KMS-11 (cell line): ENCODE data around the gene FRMD4A.

ENCODE experiments used
- H2AFZ ChIP-seq: fragments of 200-600 bp; sonication (generic); 2 replicates; pipeline ENCODE4 v1.6.1; 2016; ENCODE audit warnings: antibody characterized with exemption, mixed run types, low read depth
- H3K27ac ChIP-seq: fragments of 200-600 bp; sonication (generic); 2 replicates; pipeline ENCODE4 v1.6.1; 2016; ENCODE audit warnings: mild to moderate bottlenecking, mixed run types
- H3K27me3 ChIP-seq: fragments of 200-600 bp; sonication (generic); 2 replicates; pipeline ENCODE4 v1.6.1; 2017; ENCODE audit warnings: mild to moderate bottlenecking, low read depth, mixed run types, moderate library complexity; ENCODE audit not compliant: insufficient read depth
- H3K36me3 ChIP-seq: fragments of 200-600 bp; sonication (generic); 2 replicates; pipeline ENCODE4 v1.6.1; 2017; ENCODE audit warnings: mild to moderate bottlenecking, mixed run types; ENCODE audit not compliant: insufficient read depth
- H3K4me1 ChIP-seq: fragments of 200-600 bp; sonication (generic); 2 replicates; pipeline ENCODE4 v1.6.1; 2016; ENCODE audit warnings: mild to moderate bottlenecking, low read depth, mixed run types; ENCODE audit not compliant: poor library complexity, severe bottlenecking
- H3K4me2 ChIP-seq: fragments of 200-600 bp; sonication (generic); 2 replicates; pipeline ENCODE4 v1.7.0; 2016; ENCODE audit warnings: mild to moderate bottlenecking, mixed run types
- H3K4me3 ChIP-seq: fragments of 200-600 bp; sonication (generic); IDR thresholded peaks from 2 replicates; pipeline ENCODE4 v1.6.1; 2017; ENCODE audit warnings: low read depth, low read length, mixed read lengths; ENCODE audit not compliant: insufficient read depth
- H3K79me2 ChIP-seq: fragments of 200-600 bp; sonication (generic); 2 replicates; pipeline ENCODE4 v1.6.1; 2016; ENCODE audit warnings: low read depth, mixed run types; ENCODE audit not compliant: insufficient read depth
- H3K9ac ChIP-seq: fragments of 200-600 bp; sonication (generic); 2 replicates; pipeline ENCODE4 v1.6.1; 2016; ENCODE audit warnings: mild to moderate bottlenecking, mixed run types
- H4K20me1 ChIP-seq: fragments of 200-600 bp; sonication (generic); 2 replicates; pipeline ENCODE4 v1.6.1; 2016; ENCODE audit warnings: mild to moderate bottlenecking, mixed run types; ENCODE audit not compliant: insufficient read depth
- TF ChIP-seq, protein P1 (sequence below): fragments of 200-600 bp; sonication (generic); conservative IDR thresholded peaks from 2 replicates; pipeline ENCODE4 v1.6.1; 2017; ENCODE audit warnings: low read depth, mild to moderate bottlenecking, antibody characterized with exemption, low read length, moderate library complexity, mixed read lengths

Gene FRMD4A

GRCh38 chr10:14369906-14370305 is 39.2 kb upstream of the FRMD4A start:
- H3K27me3 ChIP-seq = no peaks in the 10 kb centered on the region
- H2AFZ ChIP-seq = no peak overlapping the region
- H3K4me2 ChIP-seq = no peak overlapping the region

DNA sequence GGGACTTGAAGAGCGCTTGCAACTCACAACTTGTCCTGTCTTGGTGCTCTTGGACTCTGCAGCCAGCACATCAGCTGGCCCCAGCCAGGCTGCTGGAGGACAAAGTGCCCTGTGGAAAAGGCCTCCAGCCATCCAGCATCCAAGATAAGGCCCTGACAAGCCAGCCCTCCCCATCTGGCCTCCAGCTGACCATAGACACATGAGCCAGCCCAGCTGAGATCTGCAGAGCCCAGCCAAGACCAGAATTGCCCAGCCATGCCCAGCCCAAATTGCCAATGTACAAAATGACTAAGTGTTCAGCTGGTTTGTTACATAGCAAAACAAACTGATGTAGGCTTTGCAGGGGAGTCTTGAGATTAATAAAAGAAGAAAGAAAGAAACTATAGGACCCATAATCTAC is 36.0 kb upstream of the FRMD4A start:
- Histone ChIP-seq H3K4me1 (no peaks in the 10 kb centered on the region), H4K20me1 (no peaks in the 10 kb centered on the region), H3K9ac (no peak overlapping the region), H3K36me3 (no peaks in the 10 kb centered on the region), H3K79me2 (no peaks in the 10 kb centered on the region), H3K4me3 (no peak overlapping the region), H3K27me3 (no peaks in the 10 kb centered on the region), H2AFZ (no peak overlapping the region), H3K27ac (no peak overlapping the region), H3K4me2 (no peak overlapping the region)
- TF ChIP-seq, protein P1, sequence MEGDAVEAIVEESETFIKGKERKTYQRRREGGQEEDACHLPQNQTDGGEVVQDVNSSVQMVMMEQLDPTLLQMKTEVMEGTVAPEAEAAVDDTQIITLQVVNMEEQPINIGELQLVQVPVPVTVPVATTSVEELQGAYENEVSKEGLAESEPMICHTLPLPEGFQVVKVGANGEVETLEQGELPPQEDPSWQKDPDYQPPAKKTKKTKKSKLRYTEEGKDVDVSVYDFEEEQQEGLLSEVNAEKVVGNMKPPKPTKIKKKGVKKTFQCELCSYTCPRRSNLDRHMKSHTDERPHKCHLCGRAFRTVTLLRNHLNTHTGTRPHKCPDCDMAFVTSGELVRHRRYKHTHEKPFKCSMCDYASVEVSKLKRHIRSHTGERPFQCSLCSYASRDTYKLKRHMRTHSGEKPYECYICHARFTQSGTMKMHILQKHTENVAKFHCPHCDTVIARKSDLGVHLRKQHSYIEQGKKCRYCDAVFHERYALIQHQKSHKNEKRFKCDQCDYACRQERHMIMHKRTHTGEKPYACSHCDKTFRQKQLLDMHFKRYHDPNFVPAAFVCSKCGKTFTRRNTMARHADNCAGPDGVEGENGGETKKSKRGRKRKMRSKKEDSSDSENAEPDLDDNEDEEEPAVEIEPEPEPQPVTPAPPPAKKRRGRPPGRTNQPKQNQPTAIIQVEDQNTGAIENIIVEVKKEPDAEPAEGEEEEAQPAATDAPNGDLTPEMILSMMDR = no peak

More at GRCh38 chr10:14369906-14370305, 39.2 kb upstream of the FRMD4A start:
- Histone ChIP-seq H3K4me3 (no peak overlapping the region), H4K20me1 (no peaks in the 10 kb centered on the region), H3K9ac (no peak overlapping the region), H3K79me2 (no peaks in the 10 kb centered on the region), H3K4me1 (no peaks in the 10 kb centered on the region), H3K27ac (no peak overlapping the region), H3K36me3 (no peaks in the 10 kb centered on the region)
- TF ChIP-seq, protein P1 = no peak

- no peaks in the 10 kb centered on the region for H3K79me2 ChIP-seq
Observed at GRCh38 chr10:14365266-14365665, 34.5 kb upstream of the FRMD4A start.

GRCh38 chr10:14362104-14362503 is 31.4 kb upstream of the FRMD4A start:
- no peaks in the 10 kb centered on the region for H3K79me2 ChIP-seq
- TF ChIP-seq, protein P1 = no peak
- H3K36me3 ChIP-seq = no peaks in the 10 kb centered on the region

More at GRCh38 chr10:14365266-14365665, 34.5 kb upstream of the FRMD4A start:
- Histone ChIP-seq H3K27me3 (no peaks in the 10 kb centered on the region), H3K4me1 (no peaks in the 10 kb centered on the region), H3K4me3 (no peak overlapping the region), H3K4me2 (no peak overlapping the region), H2AFZ (no peak overlapping the region), H4K20me1 (no peaks in the 10 kb centered on the region), H3K27ac (no peak overlapping the region), H3K9ac (no peak overlapping the region), H3K36me3 (no peaks in the 10 kb centered on the region)
- TF ChIP-seq, protein P1 = no peak

More at GRCh38 chr10:14362104-14362503, 31.4 kb upstream of the FRMD4A start:
- Histone ChIP-seq H3K27ac (no peak overlapping the region), H3K9ac (no peak overlapping the region), H3K27me3 (no peaks in the 10 kb centered on the region), H2AFZ (no peak overlapping the region), H3K4me2 (no peak overlapping the region), H3K4me3 (no peak overlapping the region), H3K4me1 (no peaks in the 10 kb centered on the region), H4K20me1 (no peaks in the 10 kb centered on the region)
